Measurements from ENCODE around the gene CEP57L1.

- TF ChIP-seq CTCF (IDR thresholded peaks at IDR 0.05; ENCODE audit: low read length) = no peak
- no peak for TF ChIP-seq EZH2 (optimal IDR thresholded peaks at IDR 0.05; ENCODE audit: low read depth, low read length)
- TF ChIP-seq EZH2phosphoT487 (IDR thresholded peaks at IDR 0.05; ENCODE audit: low read length) = no peak
These were observed 22.2 kb downstream of the CEP57L1 start for GRCh38 chr6:109117346-109118035.
